ENCODE results near the gene SMIM35.

- TF ChIP-seq POLR2A (IDR thresholded peaks at IDR 0.05) (no peak), CTCF (IDR thresholded peaks at IDR 0.05) (no peak), POLR2AphosphoS5 (IDR thresholded peaks at IDR 0.05) (no peak), EP300 (IDR thresholded peaks at IDR 0.05; ENCODE audit: low read depth) (no peak)
Measured at GRCh38 chr11:117997406-117997805, 89.4 kb downstream of the SMIM35 start.

All from transverse colon (tissue), 4 donors.